Thyroid gland (tissue), 4 donors: ENCODE results near the gene TEX44.

Experiments used
- POLR2A ChIP-seq, 2 donors: fragments of 450-650 bp; IDR thresholded peaks; one replicate each; pipeline ENCODE4 v1.6.1; 2017; ENCODE audit warnings: antibody characterized with exemption in 2 of 2, mild to moderate bottlenecking in 2 of 2, moderate library complexity in 1 of 2
- TF ChIP-seq, protein P1 (sequence below), 6 experiments: fragments of 200-600 bp in 3 of 6; fragments of 450-650 bp in 3 of 6; sonication (generic) in 3 of 6; IDR thresholded peaks; one replicate each; pipeline ENCODE4 v1.5.1; 2016 to 2019; ENCODE audit warnings: antibody characterized with exemption in 6 of 6, mild to moderate bottlenecking in 2 of 6, inconsistent platforms in 1 of 6, moderate library complexity in 1 of 6

- TF ChIP-seq POLR2A (IDR thresholded peaks at IDR 0.05): no peak
- TF ChIP-seq, protein P1, sequence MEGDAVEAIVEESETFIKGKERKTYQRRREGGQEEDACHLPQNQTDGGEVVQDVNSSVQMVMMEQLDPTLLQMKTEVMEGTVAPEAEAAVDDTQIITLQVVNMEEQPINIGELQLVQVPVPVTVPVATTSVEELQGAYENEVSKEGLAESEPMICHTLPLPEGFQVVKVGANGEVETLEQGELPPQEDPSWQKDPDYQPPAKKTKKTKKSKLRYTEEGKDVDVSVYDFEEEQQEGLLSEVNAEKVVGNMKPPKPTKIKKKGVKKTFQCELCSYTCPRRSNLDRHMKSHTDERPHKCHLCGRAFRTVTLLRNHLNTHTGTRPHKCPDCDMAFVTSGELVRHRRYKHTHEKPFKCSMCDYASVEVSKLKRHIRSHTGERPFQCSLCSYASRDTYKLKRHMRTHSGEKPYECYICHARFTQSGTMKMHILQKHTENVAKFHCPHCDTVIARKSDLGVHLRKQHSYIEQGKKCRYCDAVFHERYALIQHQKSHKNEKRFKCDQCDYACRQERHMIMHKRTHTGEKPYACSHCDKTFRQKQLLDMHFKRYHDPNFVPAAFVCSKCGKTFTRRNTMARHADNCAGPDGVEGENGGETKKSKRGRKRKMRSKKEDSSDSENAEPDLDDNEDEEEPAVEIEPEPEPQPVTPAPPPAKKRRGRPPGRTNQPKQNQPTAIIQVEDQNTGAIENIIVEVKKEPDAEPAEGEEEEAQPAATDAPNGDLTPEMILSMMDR (IDR thresholded peaks at IDR 0.05): no peak
Measured at GRCh38 chr2:231583982-231584381, 8.7 kb upstream of the TEX44 start.
